HL-60 (cell line): ENCODE measurements around the gene SUOX.
A peak's percentile ranks its signal among the peaks of the same experiment; 100 is the strongest.
"Not testable (repeated sequence)": the region's sequence is repeated elsewhere in the genome, so short reads cannot be mapped to it uniquely, and the experiment has no call there.

Experiments used
- DNase-seq, 2 experiments: peaks; one replicate each; pipeline ENCODE4 v3.0.0-alpha.2; 2010 to 2020; ENCODE audit warnings: low read depth in 1 of 2, low spot score in 1 of 2
- H3K27ac ChIP-seq: fragments of 250-450 bp; sonication (Bioruptor Pico); replicated peaks from 2 replicates; pipeline ENCODE4 v1.5.1; 2020; ENCODE audit warnings: mild to moderate bottlenecking, moderate library complexity
- H3K27me3 ChIP-seq: fragments of 250-450 bp; sonication (Bioruptor Pico); 2 replicates; pipeline ENCODE4 v1.5.1; 2021; ENCODE audit warnings: mild to moderate bottlenecking, moderate library complexity; ENCODE audit not compliant: insufficient read depth, poor library complexity, severe bottlenecking
- H3K4me3 ChIP-seq: replicated peaks from 2 replicates; pipeline ENCODE4 v1.5.1; 2011; ENCODE audit warnings: mild to moderate bottlenecking, control low read depth, low read length; ENCODE audit not compliant: insufficient read depth
- CTCF ChIP-seq: IDR thresholded peaks from one replicate; pipeline ENCODE4 v1.5.1; 2011; ENCODE audit warnings: low read length, control low read depth, inconsistent platforms; ENCODE audit not compliant: insufficient read depth
- GABPA ChIP-seq: IDR thresholded peaks from 2 replicates; pipeline ENCODE4 v1.6.1; 2012; ENCODE audit warnings: low read depth
- POLR2AphosphoS5 ChIP-seq: IDR thresholded peaks from 2 replicates; pipeline ENCODE4 v1.6.1; 2012; ENCODE audit warnings: low read depth
- SPI1 ChIP-seq: IDR thresholded peaks from 2 replicates; pipeline ENCODE4 v1.6.1; 2012; ENCODE audit warnings: low read depth, mild to moderate bottlenecking, borderline replicate concordance
- TF ChIP-seq, protein P1 (sequence below): IDR thresholded peaks from 2 replicates; pipeline ENCODE4 v1.6.1; 2012; ENCODE audit warnings: low read depth; ENCODE audit not compliant: insufficient replicate concordance

The SUOX gene

GRCh38 chr12:55978393-55978792, 18.7 kb upstream of the SUOX start:
- Histone ChIP-seq H3K4me3 (no peak overlapping the region), H3K27me3 (no peaks in the 10 kb centered on the region), H3K27ac (peak overlapping the region; percentile 78)
- peak; percentile 43 to 70 for DNase-seq
- no peak for TF ChIP-seq SPI1
- TF ChIP-seq POLR2AphosphoS5, result peak; percentile 47; the same call in 1 of the 2 replicates

- Histone ChIP-seq H3K4me3 (no peak overlapping the region), H3K27me3 (no peaks in the 10 kb centered on the region), H3K27ac (peak overlapping the region; percentile 78)
- no peak for DNase-seq
- TF ChIP-seq CTCF (no peak), SPI1 (no peak), POLR2AphosphoS5 (no peak), GABPA (no peak)
- TF ChIP-seq, protein P1, sequence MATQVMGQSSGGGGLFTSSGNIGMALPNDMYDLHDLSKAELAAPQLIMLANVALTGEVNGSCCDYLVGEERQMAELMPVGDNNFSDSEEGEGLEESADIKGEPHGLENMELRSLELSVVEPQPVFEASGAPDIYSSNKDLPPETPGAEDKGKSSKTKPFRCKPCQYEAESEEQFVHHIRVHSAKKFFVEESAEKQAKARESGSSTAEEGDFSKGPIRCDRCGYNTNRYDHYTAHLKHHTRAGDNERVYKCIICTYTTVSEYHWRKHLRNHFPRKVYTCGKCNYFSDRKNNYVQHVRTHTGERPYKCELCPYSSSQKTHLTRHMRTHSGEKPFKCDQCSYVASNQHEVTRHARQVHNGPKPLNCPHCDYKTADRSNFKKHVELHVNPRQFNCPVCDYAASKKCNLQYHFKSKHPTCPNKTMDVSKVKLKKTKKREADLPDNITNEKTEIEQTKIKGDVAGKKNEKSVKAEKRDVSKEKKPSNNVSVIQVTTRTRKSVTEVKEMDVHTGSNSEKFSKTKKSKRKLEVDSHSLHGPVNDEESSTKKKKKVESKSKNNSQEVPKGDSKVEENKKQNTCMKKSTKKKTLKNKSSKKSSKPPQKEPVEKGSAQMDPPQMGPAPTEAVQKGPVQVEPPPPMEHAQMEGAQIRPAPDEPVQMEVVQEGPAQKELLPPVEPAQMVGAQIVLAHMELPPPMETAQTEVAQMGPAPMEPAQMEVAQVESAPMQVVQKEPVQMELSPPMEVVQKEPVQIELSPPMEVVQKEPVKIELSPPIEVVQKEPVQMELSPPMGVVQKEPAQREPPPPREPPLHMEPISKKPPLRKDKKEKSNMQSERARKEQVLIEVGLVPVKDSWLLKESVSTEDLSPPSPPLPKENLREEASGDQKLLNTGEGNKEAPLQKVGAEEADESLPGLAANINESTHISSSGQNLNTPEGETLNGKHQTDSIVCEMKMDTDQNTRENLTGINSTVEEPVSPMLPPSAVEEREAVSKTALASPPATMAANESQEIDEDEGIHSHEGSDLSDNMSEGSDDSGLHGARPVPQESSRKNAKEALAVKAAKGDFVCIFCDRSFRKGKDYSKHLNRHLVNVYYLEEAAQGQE, result no peak
Observed at GRCh38 chr12:55979069-55979468, 18.0 kb upstream of the SUOX start.

DNA sequence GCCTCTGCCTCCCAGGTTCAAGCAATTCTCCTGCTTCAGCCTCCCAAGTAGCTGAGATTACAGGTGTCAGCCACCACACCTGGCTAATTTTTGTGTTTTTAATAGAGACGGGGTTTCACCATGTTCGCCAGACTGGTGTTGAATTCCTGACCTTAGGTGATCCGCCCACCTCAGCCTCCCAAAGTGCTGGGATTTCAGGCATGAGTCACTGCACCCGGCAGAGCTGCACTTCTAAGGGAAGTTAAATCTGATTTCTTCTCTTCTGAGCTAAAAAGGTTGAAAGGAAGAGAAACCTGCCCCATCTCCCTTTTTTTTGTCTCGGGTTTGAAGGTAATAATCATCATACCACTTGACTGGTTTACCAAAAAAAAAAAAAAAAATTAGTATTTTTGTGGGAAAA, 15.2 kb upstream of the SUOX start:
- peak overlapping the region; percentile 67 for H3K27ac ChIP-seq
- not testable (repeated sequence) for H3K27me3 ChIP-seq, H3K4me3 ChIP-seq, DNase-seq

GRCh38 chr12:55982319-55982936, 14.6 kb upstream of the SUOX start:
- peak in 1 of 2 experiments; percentile 84 for DNase-seq
- Histone ChIP-seq H3K27me3 (no peaks in the 10 kb centered on the region), H3K27ac (peak overlapping the region; percentile 67), H3K4me3 (no peak overlapping the region)
- TF ChIP-seq SPI1, result peak; percentile 56; the same call in 1 of the 2 replicates
- no peak for TF ChIP-seq GABPA

- TF ChIP-seq POLR2AphosphoS5 (no peak), CTCF (no peak), GABPA (no peak), SPI1 (no peak)
- TF ChIP-seq, protein P1, result no peak
- Histone ChIP-seq H3K27ac (peak overlapping the region; percentile 67), H3K4me3 (no peak overlapping the region), H3K27me3 (no peaks in the 10 kb centered on the region)
- DNase-seq, result peak; percentile 50 to 52
Observed at GRCh38 chr12:55983232-55983842, 13.7 kb upstream of the SUOX start.
